Stimulated activated CD8-positive, alpha-beta memory T cell treated with anti-CD3 and anti-CD28 coated beads, Interleukin-12 subunit alpha, Interleukin-12 subunit beta, amount 100 ng/mL, for 24 hours (primary cell): Measurements from ENCODE around the gene THOC6.
"Not testable (repeated sequence)": the region's sequence is repeated elsewhere in the genome, so short reads cannot be mapped to it uniquely, and the experiment has no call there.

ENCODE experiments used
- DNase-seq: peaks from one replicate; pipeline ENCODE4 v3.0.0-alpha.2; 2020; ENCODE audit errors: extremely low read depth

Gene THOC6

DNA sequence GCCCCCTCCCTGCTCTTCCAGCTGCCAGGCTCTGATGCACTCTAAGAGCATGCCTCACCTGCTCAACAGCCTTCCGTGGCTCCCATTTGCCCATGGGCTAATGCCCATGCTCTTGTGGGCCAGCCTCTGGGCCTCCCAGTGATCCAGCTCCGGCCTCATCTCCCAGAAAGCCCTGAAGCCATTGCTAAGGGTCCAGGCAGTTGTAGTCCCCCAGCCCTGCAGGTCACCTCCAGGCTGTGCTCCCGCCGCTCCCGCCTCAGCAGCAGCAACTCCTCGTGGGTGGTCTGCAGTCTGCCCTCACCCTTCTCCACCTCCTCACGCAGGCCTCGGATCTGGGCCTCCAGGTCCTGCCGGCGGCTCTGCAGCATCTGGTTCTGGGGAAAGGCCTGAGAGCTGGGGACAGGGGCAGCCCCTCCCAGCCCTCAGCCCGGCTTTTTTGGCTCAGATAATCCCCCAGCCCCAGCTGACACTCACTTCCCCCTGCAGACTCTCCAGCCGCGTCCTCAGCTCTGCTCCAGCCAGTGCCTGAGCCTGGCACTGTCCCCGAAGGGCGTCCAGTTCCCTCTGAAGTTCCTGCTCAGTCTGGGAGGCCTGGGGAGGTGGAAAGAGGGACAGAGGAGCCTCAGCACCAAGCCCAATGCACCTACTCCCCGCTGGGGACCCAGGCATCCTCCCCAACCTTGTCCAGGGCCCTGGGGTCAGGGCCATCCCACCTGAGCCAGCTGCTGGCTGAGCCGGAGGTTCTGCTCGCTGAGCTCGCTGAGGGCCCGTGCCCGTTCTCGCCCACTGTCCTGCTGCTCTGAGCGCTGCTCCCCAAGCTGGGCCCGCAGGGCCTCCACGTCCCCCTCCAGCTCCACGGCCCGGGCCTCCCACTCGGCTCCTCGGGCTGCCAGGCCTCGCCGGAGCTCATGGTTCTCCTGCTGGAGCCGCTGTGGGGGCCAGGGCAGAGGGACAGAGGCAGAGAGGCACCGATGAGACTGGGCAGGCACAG is 6.7 kb downstream of the THOC6 start:
- no peak for DNase-seq

DNA sequence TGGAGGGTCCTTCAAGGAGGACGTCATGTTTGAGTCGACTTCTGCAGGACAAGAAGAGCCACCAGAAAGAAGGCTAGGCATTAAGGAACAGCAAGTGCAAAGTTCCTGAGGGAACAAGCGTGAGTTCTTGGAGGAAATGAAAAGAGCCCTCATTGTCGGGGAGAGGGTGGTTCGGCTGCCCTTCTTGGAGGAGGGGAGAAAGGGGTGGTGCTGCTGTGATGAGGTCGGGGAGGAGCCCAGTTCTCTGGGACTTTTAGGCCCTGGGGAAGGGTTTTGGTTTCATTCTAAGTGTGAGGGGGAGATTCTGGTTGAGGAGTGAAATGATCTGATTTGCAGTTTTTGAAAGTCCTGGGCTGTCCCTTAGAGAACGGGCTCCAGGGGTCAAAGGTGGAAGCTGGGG is 8.8 kb downstream of the THOC6 start:
- DNase-seq, result no peak

DNA sequence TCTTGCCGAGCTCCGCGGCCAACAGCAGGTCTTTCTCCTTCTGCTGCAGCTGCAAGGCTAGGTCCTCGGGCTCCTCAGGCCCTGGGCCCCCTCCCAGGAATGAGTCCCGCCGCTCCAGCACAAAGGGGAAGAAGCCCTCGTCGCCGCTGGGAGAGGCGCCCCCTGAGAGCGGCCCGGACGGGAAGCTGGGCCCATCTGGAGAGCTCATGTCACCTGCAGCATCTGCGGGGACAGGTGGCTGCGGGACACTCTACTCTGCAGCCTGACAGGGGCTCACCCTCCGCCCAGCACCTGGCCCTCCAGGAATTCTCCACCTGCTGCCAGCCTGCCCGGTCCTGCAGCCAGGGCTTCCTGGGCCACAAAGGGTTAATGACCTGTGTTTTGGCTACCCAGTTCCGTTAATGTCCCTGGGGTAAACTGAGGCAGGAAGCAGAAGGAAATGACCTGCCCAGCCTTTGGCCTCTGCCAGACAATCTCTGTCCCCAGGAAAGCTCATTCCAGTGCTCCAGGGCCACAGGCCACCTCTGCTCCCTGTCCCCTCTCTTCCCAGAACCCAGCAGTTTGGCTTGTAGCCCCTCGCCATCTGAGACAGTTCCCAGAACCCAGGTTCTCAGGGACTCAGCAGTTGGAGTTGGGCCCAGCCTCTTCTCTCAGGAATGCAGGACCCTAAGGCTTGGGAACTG is 11.6 kb downstream of the THOC6 start:
- no peak for DNase-seq

DNA sequence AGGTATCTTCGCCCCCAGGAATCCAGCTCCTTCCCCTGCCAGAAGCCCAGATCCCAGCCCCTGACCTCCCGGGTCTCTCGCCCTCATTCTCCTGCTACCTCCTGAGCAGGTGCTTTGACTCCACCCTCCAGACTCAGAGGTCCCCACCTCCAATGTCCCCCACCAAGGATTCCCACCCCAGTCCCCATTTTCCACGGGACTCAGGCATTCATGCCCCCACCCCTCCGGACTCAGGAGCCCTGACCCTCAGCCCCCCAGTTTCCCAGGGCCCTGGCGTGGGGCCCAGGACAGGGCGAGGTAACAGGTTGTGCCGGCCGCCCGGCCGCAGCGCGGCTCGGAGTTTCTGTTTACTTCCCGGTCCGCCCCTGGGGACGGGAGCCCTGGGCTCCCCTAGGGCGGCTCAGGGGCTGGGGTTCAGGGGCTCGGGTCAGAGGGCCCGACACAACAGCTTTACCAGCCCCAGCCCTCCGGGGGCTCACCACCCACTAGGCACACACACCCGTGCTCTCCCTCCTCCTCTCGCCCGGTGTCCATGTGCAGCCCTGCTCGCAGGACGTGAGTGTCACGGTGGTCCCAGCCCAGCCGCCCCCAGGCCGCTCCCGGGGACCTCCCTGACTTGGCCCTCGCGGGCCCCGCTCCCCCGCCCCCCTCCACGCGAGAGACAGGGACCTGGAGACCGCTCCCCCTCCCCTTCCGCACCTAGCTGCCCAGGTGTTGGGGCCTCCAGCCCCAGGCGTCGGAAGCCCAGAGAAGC is 12.3 kb downstream of the THOC6 start:
- DNase-seq, result no peak

DNA sequence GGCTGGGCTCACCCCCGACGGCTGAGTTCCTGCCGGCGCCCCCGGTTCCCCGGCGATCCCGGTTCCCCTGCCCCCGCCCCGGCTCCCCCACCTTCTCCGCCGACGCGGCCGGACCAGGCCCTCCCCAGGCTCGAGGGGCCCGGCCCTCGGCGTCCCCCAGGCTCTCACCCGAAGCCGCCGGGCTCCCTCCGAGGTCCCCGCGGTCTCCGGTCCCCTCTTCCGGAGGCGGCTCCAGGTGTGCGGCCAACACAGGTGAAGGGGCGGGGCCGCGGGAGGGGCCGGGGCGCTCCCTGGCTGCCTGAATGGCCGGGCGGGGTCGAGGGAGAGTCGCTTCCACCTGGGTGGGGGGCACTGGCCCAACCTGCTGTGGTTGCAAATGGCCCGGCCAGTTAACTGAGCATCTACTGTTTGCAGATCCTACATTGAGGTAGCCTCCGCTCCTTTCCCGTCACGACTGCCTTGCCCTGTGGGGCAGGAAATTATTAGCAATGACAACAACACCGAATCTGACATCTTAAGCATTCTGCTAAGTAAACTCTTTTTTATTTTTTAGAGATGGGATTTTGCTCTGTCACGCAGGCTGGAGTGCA is 13.0 kb downstream of the THOC6 start, which contains the start of gene BICDL2:
TSS of gene BICDL2 (minus strand) at position 219 of the 590 bp plus-strand sequence. CDS start 1,448 bp downstream, outside the sequence.
- DNase-seq, result no peak

GRCh38 chr16:3038256-3038655 is 14.4 kb downstream of the THOC6 start:
- no peak for DNase-seq

DNA sequence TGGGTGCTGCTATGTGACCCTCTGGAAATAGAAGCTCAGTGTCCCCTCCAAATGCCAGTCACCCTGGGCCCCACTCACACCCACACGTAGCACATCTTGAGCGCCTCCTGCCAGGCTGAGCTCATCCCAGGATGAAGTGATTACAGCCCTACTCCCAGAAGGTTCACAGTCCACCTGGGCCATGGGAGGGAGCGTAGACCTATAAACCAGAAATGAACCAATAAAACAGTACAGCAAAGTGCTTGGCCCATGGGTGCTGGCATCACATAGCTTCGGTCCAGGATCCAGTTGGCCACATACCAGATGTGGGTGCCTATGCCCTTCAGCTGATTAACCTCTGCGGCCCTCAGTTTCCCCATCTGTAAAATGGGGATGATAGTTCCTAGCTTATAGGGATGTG is 15.1 kb downstream of the THOC6 start:
- DNase-seq, result no peak

GRCh38 chr16:3042376-3042775 is 18.5 kb downstream of the THOC6 start:
- no peak for DNase-seq

GRCh38 chr16:3044708-3045107 is 20.9 kb downstream of the THOC6 start:
- DNase-seq, result no peak

- DNase-seq, result no peak
Observed at GRCh38 chr16:3045758-3046640, 22.2 kb downstream of the THOC6 start, which contains the start of gene MMP25. MMP25 (plus strand) TSS chr16:3046561; CDS start chr16:3046918, 357 bp downstream.

DNA sequence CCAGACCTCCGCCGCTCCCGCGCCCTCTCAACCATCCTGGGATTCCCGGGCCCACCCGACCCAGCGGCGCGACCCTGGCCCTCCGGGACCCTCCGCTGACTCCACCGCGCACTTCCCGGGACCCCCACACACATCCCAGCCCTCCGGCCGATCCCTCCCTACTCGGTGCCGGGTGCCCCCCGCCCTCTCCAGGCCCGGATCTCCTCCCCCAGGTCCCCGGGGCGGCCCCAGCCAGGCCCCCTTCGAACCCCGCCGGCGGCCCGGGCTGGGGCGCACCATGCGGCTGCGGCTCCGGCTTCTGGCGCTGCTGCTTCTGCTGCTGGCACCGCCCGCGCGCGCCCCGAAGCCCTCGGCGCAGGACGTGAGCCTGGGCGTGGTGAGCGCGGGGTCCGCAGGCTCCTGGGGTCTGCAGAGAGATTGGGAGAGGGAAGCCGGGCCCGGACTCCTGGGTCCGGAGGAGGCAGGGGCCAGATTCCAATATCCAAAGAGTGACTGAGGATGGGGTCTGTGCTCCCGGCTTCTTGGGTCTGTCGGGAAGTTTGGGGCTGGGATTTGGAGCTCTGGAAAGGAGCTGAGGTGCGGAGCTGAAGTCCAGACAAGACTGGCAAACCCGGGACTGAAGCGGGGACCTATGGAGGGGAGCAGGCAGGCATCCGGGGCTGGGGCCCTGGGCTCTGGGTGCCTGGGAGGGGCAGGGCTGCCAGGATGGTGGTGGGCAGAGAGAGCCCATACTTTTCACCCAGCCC is 23.0 kb downstream of the THOC6 start:
- DNase-seq, result no peak

DNA sequence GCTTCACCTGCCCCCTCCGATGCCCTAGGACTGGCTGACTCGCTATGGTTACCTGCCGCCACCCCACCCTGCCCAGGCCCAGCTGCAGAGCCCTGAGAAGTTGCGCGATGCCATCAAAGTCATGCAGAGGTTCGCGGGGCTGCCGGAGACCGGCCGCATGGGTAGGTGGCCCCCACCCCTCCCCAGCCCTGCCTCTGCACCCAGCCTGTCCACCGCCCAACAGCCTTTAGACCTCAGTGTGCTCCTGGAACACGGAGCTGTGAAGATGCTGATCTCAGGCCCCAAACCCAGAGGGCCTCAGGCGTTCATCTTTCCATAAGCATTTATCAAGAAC is 23.5 kb downstream of the THOC6 start:
- DNase-seq, result no peak

DNA sequence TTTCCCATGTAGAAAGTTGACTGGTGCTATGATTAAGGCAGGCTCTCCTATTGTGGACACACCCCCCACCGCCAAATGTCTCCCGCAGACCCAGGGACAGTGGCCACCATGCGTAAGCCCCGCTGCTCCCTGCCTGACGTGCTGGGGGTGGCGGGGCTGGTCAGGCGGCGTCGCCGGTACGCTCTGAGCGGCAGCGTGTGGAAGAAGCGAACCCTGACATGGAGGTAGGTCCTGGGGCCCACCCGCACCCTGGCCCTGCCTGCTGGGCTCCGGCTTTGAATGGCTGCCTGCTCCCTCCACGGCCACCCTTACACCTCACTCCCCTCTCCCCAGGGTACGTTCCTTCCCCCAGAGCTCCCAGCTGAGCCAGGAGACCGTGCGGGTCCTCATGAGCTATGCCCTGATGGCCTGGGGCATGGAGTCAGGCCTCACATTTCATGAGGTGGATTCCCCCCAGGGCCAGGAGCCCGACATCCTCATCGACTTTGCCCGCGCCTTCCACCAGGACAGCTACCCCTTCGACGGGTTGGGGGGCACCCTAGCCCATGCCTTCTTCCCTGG is 26.2 kb downstream of the THOC6 start:
- DNase-seq, result no peak

- no peak for DNase-seq
Observed at GRCh38 chr16:3050487-3050886, 26.7 kb downstream of the THOC6 start.

DNA sequence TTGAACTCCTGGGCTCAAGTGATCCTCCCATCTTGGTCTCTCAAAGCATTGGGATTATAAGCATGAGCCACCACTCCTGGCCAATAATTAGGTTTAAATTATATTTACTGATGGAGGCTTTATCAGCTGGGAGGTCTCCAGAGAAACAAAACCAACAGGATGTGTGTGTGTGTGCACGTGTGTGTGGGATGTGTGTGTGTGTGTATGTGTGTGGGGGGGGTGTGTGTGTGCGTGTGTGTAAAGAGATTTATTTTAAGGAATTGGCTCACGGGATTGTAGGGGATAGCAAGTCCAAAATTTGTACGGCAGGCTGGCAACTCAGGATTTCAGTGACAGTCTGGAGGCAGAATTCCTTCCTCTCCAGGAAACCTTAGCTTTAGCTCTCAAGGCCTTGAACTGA is 27.2 kb downstream of the THOC6 start:
- no peak for DNase-seq

DNA sequence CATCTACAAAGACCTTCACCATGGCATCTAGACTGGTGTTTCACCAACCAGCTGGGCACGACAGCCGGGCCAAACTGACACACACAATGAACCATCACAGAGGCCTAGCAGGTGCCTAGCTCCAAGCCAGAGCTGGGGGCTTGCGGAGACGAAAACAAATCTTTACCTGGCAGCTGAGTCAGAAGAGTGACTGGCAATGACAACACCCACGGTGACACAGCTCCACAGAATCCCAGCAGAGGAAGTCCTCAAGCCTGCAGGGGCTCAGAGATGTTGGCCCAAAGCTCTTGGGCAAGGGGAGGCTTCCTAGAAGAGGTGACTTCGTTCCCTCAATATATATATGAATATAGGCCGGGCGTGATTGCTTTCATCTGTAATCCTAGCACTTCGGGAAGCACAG is 27.7 kb downstream of the THOC6 start:
- no peak for DNase-seq

DNA sequence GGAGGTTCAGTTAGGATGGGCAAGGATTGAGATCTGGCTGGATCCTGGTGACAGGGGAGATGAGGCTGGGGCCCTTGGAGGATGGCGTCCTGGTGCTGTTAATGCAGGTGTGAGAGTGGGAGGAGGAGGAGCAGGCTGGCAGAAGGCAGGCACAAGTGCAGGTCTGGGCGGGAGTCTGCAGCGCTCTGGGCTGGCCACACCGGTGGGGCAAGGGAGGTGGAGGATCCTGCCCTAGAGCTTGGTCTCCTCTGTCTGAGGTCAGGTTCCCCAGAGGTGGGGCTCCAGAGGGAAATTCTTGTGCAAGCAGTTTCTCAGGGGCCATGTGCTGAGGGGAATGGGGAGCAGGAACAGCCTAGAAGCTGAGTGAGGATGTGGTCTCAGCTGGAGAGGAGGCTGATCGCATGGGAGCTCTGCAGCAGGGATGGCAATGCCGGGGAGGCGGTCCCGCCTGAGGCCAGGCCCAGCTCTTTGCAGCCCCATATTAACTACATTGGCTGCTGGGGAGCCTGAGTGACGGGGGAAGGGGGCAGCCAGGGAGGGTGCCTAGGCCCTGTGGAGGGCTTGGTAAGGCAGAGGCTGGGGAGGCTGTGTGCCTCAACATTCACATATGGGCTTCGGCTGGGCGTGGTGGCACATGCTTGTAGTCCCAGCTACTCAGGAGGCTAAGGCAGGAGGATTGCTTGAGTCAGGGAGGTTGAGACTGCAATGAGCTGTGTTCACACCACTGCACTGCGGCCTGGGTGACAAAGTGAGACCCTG is 28.9 kb downstream of the THOC6 start:
- not testable (repeated sequence) for DNase-seq

DNA sequence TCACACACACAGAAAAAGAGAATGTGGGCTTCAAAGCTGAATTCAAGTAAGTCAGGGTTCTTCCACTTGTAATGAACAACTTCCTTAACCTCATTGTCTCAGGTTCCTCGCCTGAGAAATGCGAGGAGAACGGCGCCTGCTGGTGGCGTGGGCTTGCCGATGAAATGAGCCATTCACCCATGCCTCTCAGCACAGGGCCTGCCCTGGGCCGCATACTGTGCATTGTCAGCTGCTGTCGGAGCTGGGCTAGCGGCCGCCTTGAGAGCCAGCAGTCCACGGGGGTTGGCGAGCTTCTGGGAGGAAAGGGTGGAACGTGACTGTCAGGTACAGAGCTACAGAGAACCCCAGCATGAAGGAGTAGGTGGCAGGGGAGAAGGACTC is 29.5 kb downstream of the THOC6 start:
- not testable (repeated sequence) for DNase-seq
